SK-N-MC (cell line): ENCODE results near the gene ICE2.

Source experiments
- EZH2 ChIP-seq: fragments of 200-600 bp; sonication (generic); IDR thresholded peaks from one replicate; pipeline ENCODE4 v1.6.1; 2017; ENCODE audit warnings: antibody characterized with exemption
- POLR2AphosphoS5 ChIP-seq: IDR thresholded peaks from 2 replicates; pipeline ENCODE4 v1.6.1; 2012; ENCODE audit warnings: mild to moderate bottlenecking, low read depth, low read length, borderline replicate concordance

DNA sequence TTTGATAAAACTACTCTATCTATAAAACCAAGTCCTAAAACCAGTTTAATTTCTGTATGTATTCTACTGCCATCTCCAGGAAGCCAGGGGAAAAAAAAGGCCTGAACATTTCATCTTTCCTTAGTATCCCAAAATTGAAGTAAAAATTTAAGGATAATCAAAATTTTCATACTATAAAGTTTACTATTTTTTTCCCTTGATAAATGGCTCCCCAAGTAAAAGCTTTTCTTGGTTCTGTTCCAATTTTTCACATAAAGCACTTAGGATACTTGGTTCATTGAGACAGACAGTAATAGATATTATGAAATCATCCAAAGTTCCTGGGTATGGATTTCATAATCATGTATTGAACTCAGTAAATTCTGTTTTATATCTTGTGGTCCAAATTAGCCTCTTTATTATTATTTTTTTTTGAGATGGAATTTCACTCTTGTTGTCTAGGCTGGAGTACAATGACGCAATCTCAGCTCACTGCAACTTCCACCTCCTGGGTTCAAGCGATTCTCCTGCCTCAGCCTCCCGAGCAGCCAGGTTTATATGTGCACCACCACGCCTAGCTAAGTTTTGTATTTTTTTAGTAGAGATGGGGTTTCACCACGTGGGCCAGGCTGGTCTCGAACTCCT lies 34.5 kb downstream of the ICE2 start:
- no peak for TF ChIP-seq POLR2AphosphoS5
- no peak for TF ChIP-seq EZH2
